HG03066 (cell line): ENCODE data around the gene PRR33.
"Not testable (repeated sequence)": the region's sequence is repeated elsewhere in the genome, so short reads cannot be mapped to it uniquely, and the experiment has no call there.

Experiments used
- ATAC-seq: cut with Tn5 transposase; IDR thresholded peaks from one replicate; pipeline ENCODE4 v1.9.1; 2021; ENCODE audit warnings: low read depth; ENCODE audit not compliant: unreplicated experiment

The PRR33 gene

DNA sequence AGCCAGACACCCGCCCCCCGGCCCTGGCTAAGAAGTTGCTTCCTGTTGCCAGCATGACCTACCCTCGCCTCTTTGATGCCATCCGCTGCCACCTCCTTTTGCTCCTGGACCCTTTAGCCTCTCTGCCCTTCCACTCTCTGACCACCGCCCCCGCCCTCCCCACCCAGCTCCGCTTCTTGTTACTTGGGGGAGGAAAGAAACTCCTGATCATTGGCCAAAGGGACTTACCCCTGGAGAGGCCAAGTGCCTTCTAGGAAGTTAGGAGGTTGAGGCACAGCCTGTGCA lies at the start of gene PRR33:
Gene PRR33, minus strand, starts transcription at position 65 of the 285 bp plus-strand sequence. CDS start 1,311 bp downstream, outside the sequence.
- no peak for ATAC-seq

DNA sequence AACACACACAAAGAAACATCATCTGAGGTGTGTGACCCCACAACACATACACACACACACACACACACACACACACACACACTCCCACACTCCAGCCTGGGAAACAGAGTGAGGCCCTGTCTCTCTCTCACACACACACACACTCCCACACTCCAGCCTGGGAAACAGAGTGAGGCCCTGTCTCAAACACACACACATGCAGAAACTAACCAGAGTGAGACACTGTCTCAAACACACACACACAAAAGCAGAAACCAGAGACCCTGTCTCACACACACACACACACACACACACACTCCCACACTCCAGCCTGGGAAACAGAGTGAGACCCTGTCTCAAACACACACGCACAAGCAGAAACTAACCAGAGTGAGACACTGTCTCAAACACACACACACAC lies 48.1 kb upstream of the PRR33 start:
- ATAC-seq: not testable (repeated sequence)

DNA sequence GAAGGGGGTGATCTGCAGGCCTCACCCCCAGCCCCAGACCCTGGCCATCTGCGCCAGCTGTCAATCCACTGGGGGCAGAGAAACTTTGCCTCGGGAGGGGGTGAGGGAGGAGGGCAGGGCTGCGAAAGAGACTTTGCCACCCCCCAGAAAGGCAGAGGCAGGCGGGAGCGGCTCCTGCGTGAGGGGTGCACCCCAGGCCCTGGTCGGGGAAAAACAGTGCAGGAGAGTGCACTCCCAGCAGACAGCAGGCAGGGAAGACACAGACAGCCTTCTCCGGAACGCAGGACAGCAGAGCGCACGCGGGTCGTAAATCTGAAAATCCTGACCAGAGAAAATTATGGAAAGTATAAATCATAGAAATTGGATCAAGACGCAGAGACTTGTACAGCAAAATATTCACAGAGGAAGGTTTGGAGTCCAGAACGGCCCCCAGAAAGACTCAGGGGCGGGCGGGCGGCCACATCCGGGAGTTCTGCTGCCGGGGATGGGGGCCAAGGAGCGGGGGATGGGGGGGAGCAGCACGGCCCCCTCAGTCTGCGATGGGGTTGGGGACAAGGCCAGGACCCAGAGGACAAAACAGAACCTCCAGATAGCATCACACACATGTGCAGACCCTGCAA lies 47.4 kb upstream of the PRR33 start:
- no peak for ATAC-seq

DNA sequence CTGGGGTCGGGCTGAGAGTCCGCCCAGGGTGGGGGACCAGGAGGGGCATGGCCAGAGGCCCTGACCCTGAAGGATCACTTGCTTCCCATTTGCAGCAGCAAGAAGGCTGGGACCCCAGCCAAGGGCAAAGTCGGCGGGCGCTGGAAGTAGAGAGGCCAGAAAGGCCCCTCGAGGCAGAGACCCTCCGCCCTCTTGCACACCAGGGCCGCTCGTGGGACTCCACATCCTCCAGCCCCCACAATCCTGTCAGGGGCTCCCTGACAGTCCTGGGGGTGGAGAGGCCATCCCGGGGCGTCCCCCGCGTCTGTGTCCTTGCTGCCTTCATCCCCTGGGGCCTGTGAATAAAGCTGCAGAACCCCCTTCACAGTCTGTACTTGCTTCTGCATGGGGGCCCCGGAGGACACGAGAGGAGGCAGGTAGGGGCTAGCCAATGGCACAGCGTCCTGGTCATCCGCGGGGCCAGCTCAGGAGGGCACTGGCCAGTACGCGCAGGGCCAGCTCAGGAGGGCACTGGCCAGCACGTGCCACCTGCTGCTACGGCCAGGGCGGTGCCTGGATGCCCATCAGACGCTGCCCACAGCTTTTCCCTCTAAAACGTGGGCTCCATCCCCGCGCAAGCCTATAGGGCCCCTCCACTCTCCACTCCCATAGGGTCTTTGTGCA lies 46.8 kb upstream of the PRR33 start:
- no peak for ATAC-seq

DNA sequence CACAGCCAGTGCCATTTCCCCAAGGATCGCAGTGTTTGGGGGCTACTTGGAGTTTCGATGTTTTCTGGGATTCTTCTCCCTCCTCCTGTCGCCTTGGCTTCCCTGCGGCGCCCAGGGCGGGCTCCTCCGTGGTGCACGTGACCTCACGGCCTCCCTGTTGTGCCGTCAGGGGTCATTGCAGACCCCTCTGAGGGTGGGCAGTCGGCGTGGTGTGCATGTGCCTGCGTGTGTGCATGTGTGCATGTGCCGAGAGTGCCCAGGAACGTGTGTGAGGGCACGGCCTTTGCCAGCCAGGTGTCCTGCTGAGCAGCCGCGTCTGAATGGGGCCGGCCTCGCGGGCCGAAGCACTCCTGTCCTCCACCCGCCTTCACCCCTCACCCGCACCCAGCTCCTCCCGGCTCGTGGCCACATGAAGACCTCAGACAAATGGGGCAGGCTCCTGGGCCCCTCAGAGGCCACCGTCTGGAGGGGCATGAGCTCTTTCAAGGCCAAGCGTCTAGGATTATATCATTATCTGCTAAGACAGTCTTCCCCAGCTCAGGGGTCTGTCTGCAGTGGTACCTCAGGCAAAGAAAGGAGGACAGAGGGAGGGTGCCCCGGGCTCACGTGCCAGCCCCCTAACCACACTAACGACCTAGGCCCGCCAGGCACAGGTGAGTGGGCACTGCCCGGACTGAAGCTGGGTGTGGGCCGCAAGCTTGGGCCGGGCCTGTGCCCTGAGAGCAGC lies 46.1 kb upstream of the PRR33 start:
- no peak for ATAC-seq

DNA sequence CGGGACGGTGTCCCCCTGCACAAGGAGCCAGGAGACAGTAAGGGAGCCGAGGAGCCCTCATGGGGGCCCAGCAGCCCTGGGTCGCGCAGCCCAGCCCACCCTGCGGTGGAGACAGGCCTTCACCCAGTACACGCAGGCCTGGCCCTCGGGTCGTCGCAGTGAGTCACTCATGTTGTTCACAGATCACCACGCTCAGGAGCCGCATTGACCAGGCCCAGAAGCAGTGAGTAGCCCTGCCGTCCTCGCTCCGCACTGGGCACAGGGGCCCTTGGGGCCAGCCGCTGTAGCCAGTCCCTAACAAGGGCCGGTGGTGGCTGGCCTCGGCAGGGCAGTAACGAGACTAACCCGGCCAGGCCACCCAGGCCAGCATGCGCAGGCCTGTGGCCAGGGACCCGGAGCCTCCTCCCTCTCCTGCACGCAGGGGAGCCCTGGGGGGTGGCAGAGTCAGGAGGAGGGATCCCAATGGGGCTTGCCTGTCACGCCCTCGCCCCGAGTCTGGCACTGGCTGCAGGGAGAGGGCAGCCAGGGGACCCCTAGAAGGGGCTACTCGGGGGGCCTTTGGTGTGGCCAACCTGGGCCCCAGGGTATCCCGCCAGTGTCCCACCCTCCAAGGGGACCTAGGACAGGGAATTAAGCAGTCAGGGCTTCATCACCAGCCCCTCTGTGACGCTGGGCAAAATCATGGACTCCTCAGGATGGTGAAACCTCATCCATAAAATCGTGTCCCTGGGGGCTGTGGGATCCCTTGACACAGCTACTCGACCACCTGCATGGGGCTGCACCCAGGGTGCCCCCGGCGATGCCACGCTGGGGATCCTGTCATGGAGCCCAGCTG lies 45.3 kb upstream of the PRR33 start:
- no peak for ATAC-seq

DNA sequence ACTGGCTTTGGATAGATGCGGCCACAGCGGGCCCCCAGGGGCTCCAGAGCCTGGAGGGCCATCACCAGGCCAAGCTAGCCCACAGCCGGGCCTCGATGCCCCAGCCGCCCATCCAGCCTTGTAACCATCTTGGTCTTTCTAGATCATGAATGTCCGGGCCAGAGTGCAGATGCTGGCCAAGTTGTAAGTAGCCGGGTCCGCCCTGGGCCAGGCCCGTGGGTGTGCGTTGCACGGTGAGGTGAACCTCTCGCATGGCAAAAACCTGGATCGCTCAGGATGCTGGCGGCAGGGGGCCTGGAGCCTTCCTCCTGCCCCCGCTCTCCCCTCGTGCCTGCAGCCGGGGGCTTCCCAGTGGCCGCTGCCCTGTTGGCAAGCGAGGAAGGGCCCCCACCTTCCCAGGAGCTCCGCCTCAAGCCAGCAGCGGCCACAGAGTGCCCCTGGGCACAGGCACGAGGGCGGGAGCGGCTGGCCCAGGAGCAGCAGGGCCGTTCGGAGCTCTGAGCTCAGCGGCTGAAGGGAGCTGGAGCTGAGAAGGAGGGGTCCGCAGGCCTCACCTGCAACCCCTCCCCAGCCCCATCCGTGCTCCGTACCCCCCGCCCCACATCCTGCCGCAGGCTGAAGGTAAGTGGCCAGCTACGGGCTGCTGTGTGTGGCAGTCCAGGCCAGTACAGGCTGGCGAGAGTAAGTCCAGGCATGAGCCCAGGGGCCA lies 44.5 kb upstream of the PRR33 start:
- ATAC-seq: no peak

DNA sequence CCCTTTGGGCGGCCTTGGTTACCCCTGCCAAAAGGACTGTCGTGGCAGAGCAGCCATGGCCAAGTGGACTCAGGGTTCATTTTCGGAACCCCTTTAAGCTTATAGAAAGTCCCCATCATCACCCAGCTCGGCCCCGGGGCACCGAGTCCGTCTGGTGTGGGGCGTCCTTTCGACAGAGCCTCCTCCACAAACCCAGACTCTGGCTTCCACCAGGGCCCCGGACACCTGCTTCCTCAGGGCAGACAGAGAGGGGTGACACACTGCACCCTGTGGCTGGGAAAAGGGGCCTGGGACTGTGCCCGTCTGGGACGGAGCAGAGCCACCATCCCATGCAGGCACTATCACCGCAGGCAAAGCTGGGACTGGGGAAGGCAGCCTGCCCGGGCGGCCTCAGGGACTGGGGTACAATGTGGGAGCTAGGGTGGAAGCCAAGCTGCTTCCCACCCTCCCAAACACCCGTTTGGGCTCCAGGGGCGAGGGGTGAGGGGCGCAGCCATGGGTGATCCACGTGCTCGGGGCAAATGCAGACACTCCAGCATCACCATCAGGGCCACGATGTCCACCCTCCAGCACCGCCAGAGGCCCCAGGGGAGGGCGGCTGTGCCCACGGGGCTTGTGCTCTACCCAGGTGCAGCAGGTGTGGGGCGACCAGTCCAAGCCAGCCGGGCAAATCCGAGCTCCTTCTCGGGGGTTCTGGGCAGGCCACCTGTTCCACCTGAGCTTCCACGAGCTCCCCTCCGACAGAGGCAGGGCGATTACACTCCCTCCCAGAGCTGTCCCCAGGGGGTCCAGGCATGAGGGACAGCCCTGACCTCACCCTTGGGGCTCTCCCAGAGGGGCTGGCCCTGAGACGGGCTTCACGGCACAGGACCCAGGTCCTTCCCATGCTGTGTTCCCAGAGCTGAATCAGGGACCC lies 43.7 kb upstream of the PRR33 start:
- no peak for ATAC-seq

DNA sequence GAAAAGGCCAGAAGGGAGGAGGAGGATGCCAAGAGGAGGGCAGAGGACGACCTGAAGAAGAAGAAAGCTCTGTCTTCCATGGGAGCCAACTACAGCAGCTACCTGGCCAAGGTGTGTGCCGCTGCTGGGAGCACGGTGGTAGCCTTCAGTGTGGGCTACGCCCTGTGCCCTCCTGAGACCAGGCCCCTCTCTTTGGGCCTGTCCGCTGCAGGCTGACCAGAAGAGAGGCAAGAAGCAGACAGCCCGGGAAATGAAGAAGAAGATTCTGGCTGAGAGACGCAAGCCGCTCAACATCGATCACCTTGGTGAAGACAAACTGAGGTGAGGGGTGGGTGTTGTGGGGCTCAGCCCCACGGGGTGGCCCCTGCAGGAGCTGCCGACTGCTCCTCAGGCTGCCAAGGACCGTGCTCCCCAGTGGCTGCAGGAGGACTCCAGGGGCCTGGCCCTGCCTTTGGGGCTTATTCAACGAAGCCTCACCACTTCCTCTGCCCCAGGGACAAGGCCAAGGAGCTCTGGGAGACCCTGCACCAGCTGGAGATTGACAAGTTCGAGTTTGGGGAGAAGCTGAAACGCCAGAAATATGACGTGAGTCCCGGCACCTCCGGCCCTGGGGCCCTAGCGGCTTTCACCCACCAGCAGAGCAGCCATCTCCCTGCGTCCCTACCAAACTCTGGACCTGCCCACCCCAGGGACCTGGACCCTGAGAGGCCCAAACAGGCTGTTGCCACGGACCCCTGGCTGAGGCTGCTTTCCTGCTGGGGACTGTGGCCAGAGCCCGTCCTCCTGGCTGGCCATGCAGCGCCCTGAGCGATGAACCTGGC lies 42.9 kb upstream of the PRR33 start:
- no peak for ATAC-seq

DNA sequence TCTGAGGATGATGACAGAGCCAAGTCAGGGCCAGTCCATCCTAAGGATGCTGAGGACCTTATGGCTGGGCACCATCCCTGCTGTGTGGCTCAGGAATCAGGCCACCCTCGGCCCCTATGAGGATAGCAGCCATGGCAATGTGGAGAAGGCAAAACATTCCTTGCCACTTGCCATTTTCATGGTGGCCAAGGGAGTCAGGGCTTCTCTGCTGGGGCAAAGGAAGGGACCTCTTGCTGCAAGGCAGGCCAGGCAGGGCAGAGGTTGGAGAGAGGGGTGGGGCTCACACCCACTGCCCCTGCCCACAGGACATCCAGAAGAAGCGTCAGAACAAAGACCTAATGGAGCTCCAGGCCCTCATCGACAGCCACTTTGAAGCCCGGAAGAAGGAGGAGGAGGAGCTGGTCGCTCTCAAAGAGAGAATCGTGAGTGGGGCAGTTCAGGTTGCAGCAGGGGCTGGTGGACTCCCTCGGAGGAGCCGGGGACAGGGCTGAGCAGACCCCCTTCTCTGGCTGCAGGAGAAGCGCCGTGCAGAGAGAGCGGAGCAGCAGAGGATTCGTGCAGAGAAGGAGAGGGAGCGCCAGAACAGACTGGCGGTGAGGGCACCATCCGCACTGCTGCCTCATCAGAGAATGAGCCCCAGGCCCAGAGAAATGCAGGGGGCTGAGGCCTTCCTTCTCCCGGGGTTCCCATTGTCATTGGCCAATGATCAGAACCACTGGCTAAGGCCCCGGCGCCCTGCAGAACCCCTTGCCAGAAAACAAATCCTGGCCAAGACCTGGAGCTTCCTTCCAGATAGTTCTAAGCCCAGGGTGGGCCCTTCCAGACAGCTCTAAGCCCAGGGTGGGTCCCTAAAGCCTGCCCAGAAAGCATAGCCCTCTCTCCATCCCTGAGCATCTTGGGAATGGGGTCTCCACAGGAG lies 42.0 kb upstream of the PRR33 start:
- ATAC-seq: no peak

DNA sequence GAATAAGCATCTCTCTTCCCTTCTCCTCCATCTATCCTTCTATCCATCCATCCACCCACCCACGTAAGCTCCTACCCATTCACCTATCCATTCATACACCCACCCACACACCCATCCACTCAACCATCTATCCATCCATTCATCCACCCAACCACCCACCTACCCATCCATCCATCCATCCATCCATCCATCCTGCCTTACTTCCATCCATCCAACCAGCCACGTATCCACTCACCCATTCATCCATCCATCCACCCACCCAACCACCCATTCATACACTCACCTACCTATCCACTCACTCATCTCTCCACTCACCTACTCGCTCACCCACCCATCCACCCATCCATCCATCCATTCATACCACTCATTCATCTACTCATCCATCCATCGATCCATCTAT lies 41.0 kb upstream of the PRR33 start:
- no peak for ATAC-seq

DNA sequence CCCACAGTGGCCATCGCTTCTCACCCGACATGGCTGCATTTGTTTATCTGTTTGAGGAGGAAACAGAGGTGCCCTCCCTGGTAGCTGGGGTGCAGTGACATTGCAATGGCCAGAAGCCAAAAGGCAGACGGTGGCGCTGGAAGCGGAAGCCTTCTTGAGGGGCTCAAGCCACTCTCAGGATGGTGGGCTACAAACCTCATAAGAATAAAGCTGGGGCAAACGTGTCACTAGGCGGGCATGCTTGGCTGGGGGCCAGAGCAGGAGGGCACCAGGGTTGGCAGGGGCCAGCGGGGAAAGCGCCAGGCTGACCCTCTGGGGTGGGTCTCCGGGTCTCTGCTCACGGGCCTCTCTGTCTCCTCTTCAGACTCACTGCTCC lies 40.4 kb upstream of the PRR33 start:
- no peak for ATAC-seq

DNA sequence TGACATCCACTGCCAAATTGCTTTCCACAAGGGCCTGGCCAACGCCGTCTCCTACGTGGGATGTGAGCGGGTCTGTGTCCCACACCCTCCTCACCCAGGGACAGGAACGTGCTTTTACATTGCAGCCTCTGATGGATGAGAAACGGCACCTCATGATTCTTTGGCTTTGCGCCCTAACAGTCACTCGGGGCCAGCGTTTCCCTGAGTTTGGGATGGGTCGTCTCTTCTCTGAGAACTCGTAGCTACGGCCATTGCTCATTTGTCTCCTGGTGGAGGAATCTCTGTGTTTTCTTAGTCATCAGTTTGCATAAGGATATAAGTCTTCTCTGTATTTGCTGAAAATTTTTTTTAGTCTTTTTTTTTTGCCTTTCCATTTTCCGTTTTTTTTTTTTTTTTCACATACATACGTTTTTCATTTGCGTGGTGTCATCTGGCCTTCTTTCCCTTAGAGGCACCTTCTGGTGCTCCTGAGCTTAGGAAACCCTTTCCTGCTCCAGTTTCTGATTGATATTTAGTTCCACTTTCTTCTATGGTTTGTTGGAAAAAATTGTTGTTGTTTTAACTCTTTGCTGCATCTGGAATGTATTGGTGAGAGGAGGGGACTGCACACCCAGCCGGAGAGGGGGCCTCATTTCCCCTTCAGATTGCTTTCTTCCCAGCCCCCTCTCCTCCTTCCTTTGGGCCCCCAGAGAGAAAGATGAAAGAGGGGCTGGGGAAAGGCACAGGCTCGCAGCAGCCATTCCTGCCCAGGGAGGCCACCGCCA lies 39.8 kb upstream of the PRR33 start:
- no peak for ATAC-seq

DNA sequence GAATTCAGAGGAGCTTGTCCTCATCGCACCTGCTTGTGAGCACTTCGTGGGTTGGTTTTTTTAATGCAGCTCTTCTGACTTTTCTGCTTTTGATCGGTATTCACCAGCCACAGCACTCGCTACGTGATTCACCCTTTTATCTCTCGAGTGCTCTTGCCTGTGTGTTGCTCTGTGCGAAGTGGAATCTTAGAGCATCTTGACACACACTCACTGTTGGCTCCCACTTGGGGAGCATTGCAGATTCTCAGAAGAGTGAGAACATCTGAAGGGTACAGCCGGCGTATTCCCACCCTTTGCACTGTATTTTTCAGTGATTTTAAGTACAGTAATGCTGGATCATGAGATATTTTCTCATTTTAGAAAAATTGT lies 38.8 kb upstream of the PRR33 start:
- no peak for ATAC-seq

DNA sequence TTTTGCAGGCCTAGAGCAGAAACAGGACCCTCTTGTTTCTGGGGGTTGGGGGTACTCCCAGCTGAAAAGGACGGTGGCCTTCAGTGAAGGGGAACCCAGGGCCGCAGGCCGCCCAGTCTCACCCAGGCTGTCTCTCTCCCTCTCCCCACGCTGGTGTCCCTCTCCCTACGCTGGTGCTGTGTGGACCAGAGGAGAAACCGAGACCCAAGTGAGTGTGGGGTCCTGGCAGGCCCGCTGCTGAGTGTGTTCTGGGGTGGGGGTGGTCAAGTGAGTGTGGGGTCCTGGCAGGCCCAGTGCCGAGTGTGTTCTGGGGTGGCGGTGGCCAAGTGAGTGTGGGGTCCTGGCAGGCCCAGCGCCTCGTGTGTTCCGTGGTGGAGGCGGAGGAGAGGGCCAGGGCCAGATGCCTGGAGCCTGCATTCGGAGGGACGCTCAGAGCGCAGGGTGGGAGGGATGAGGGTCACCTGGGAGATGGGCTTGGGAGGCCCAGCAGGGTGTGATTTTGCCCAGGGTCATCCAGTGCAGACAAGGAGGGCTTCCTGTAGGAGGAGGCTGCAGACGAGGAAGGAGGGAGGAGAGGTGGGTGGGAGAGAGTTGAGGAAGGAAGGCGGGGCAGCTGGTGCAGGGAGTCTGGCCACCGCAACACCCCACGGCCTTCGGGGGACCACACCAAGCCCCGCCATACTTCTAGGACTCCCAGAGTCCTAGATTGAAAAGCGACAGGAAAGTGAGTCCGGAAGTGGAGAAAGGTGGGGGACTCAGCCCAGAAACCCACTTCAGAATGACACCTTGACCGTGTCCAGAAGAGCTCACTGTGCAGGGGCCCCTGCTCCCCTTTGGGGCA lies 38.1 kb upstream of the PRR33 start:
- ATAC-seq: no peak

DNA sequence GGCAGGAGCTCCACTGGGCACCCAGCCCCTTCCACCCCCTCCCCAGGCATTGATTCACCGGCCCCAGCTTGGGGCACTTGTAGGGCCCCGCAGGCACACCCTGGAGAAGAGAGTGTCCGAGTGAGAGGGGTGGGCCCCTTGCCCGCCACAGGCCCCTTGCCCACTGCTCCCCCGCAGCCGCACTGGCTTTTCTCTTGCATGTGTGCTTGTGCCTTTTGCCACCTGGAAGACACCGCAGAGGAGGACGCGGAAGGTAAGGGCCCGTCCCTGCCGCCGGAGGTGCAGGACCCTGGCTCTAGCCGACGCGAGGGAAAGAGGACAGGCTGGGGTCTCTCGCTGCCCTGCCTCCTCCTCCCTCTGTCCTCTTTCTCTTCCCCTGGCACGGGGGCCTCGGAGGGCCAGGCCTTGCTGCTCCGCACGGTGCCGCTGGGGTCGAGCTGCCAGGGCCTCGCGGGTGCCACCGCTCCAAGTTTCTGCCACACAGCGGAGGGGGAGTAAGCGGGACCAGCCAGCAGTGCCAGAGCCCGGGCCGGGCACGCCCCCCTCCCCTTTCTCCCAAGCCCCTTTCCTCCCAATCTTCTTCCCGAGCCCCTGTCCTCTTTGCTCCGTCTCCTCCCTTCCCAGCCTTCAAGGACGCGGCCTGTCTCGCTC lies 37.3 kb upstream of the PRR33 start:
- ATAC-seq: no peak
